ENCODE results near the gene ANGEL2.
A peak's percentile ranks its signal among the peaks of the same experiment; 100 is the strongest.
"Not testable (repeated sequence)": the region's sequence is repeated elsewhere in the genome, so short reads cannot be mapped to it uniquely, and the experiment has no call there.

The ANGEL2 gene, protein sequence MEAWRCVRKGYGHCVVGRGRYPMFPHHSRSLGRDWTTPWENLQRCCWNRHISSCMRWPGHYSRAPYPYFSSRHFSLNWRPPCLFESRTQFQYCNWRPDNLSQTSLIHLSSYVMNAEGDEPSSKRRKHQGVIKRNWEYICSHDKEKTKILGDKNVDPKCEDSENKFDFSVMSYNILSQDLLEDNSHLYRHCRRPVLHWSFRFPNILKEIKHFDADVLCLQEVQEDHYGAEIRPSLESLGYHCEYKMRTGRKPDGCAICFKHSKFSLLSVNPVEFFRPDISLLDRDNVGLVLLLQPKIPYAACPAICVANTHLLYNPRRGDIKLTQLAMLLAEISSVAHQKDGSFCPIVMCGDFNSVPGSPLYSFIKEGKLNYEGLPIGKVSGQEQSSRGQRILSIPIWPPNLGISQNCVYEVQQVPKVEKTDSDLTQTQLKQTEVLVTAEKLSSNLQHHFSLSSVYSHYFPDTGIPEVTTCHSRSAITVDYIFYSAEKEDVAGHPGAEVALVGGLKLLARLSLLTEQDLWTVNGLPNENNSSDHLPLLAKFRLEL

DNA sequence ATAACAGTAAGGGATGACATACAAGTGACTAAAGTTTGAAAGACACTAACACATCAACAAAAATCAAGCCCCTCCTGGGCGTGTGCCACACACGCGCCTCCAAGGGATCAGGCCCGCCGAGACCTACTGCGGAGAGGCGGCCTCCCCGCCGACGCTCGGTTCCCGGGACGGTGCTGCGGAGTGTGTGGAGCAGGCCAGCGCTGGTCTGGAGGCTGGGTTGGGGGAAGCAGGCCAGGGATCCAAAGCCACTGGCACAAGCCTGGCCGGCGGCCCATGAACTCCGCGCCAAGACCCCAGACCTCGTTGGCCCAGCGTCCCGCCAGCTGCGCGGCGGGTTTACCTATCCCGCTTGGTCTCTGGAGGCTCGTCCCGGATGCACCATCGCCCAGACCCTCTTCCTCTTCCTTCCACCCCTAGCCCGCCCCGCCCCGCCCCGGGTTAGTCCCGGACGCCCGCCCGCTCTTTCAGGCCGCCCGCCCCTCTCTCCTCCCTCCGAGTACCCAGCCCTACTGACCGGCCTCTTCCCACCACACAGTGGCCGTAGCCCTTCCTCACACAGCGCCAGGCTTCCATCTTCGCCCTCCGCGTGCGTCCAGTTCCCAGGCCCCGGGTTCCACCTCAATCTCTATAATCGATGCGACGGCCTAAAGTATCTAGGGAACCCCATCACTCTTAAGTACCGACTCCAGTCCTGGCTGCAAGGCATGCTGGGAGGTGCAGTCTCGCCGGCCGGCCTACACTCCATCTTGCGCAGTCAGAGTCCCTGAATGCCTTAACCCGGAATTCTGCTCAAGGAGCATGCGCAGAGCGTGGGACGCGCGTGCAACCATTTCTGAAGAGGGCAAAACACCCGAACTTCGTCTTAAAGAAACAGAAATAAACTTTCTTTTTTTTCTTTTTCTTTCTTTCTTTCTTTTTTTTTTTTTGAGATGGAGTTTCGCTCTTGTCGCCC lies at the start of gene ANGEL2:
Gene ANGEL2, minus strand, starts transcription at position 769 of the 952 bp plus-strand sequence. Its CDS starts 196 bp downstream, at position 573.
- DNase-seq = peak; percentile 98

DNA sequence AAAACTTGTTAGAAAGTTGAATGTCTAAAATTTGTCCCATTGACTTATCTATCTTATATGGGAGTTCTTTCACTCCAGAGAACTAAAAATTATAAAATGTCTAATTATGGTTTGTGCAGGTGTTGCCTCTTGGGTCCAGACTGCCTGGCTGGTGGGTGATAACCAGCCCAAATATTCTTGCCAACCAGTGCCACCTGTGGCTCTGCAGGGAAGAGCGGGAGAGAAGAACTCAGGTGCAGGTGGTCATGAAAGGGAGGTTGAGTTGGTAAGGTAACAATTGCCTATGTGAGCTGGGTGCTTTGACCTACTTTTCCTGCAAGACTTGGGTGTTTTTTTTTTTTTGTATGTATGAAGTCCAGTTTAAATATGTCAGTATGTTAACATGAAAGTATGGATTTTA lies 45.6 kb upstream of the ANGEL2 start:
- no peak for DNase-seq

DNA sequence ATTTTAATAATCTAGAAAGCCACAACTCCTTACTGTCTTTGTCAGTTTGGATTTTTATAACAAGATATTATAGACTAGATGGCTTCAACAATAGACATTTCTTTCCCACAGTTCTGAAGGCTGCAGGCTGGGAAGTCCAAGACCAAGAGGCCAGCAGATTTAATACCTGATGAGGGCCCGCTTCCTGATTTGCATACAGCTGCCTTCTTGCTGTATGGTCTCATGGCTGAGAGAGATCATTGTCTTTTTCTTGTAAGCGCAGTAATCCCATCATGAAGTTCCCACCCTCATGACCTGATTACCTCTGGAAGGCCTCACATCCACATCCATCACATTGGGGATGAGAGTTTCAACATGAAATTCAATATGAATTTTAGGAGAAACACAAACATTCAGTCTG lies 45.2 kb upstream of the ANGEL2 start:
- no peak for DNase-seq

DNA sequence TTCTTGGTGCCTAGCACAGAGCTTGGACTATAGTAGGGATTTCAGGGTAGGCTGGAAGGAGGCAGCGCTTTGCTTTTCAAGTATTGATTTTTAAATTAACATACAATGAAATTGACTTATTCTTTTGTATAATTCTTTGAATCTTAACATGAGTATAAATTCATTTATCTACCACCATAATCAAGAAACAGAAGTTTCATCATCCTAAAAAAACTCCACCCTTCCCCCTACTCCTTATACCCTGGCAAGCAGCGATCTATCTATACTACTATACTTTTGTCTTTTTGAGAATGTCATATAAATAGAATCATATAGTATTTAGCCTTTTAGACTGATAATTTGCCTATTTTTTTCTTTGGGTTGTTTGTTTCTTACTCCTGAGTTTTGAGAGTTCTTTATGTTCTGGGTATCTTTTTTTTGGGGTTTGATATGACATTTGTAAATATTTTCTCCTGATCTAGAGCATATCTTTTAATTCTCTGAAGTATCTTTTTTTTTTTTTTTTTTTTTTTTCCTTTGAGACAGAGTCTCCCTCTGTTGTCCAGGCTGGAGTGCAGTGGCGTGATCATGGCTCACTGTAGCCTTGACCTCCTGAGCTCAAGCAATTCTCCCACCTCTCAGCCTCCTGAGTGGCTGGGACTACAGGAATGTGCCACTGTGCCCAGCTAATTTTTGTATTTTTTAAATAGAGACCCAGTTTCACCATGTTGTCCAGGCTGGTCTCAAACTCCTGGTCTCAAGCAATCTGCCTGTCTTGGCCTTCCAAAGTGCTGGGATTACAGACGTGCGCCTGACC lies 41.8 kb upstream of the ANGEL2 start:
- no peak for DNase-seq

DNA sequence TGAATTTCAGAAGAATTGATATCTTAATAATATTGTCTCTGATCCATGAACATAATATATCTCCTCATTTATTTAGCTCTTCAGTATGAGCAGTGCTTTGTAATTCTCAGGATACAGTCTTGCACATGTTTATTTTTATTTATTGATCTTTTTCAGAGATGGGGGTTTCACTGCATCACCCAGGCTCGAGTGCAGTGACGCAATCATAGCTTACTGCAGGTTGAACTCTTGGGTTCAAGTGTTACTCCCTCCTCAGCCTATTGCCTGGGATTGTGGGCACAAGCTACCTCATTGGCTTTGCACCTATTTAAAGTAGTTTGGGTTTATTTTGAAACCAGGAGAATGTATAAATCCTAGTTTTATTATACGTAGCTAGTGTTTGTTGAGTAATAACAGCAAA lies 40.1 kb upstream of the ANGEL2 start:
- DNase-seq = no peak

DNA sequence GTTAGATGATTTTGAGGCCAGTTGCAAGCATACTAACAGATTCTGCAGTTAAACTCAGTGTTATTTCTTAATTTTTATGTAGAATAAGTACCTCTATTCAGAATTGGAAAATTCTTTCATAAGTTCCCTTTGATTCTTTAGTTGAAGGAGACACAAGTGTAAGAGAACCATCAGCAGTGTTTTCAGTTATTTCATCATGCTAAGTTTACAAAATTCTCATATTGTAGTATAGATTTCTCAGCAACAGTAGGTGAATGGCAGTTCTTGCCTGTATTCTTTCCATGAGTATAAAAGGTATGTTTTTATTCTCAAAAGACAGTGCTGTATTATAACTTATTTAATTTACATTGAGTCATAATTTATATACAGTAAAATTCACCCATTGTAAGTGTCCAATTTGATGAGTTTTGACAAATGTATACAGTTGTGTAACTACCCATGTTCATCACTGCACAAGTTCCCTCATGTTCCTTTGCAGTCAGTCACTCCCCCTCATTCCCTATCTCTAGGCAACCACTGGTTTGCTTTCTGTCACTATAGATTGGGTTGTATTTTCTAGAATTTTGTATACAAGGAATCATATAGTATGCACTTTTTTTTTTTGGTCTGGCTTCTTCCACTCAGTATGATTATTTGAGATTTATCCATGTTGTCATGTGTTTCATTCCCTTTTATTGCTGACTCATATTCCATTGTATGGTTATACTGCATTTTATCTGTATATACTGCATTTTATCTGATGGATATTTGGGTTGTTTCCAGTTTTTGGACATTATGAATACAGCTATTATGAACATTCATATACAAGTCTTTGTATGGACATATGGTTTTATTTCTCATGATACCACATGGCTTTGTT lies 39.3 kb upstream of the ANGEL2 start:
- DNase-seq = no peak

DNA sequence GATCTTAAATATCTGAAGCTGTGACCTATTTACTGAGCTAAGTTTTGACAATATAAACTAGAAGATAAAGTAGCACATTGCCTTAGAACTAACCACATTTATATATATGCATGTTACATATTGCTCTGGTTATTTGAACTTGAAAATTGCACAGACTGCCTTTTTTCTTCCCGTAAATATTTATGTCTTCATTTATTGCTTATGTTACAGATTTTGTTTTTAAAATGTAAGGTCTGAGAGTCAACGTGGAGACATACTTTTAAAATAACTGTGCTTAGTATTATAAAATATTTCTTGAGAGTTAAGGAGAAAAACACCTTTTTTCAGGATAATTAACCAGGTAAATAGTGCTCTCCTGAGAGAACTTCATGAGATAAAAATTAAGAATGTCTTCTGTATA lies 38.5 kb upstream of the ANGEL2 start:
- no peak for DNase-seq

DNA sequence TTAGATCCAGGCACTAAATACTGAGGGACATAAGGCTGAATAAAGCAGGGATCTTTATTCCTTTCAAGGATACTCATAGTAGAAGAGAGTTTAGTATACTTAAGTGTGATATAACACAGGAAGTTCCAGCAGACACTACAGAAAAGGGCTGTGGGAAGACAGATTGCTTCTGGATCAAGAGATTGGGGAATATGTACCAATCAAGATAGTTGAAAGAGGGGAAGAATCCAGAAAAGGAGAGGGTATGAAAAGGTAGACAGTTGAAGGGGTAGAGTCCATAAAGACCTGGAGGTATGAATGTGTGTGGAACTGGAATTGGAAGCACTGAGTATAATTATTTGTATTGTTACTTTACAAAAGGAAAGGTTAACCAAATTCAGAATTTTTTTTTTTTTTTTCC lies 37.8 kb upstream of the ANGEL2 start:
- no peak for DNase-seq

DNA sequence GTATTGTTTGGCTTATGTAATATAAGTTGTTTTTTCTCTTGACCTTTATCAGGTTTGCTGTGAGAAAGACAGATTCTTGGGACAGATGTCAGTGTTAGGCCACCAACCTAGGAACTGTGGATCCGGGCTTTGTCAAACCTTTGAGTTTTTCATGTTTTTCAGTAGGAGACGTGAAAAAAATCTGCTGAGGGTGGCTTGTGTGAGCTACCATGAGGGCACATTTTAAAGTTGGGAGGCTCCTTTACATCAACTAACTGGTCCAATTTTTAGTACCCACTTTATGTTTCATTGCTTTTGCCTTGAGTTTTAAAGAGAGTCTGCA lies 36.2 kb upstream of the ANGEL2 start:
- no peak for DNase-seq

DNA sequence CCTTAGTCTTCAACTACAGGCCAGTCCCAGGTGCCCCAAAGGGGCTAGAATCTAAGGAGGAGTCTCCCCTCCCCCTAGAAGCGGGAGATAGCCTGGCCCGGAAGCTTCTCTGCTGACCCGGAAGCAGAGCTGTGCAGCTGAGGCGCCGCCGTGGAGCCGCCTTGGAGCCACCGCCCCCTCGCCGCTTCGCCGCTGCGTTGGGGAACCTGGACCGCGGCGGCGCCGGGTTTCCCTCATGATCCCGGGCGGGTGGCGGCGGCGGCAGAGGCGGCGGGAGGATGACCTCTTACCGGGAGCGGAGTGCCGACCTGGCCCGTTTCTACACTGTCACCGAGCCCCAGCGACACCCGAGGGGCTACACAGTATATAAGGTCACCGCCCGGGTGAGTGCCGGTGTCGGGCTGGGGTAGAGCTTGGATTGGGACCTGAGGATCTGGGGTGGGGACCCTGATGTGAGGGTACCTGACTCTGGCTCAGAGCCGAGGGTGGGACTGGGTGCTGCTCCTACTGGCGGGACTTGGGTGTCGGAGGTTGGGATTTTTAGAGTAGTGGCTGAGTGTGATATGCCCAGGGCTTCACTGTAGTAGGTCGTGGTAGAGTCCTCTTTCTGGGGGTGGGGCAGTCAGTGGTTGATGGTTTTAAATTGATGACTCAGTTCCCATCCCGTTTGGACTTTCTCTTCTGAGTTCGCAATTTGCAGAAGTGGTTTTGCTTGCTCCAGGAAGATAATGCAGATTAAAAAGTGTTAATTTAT lies 35.6 kb upstream of the ANGEL2 start, which contains the start of gene RPS6KC1:
Gene RPS6KC1, plus strand, starts transcription at position 115 of the 754 bp plus-strand sequence. Its CDS starts 164 bp downstream, at position 279.
- DNase-seq = peak; percentile 81

DNA sequence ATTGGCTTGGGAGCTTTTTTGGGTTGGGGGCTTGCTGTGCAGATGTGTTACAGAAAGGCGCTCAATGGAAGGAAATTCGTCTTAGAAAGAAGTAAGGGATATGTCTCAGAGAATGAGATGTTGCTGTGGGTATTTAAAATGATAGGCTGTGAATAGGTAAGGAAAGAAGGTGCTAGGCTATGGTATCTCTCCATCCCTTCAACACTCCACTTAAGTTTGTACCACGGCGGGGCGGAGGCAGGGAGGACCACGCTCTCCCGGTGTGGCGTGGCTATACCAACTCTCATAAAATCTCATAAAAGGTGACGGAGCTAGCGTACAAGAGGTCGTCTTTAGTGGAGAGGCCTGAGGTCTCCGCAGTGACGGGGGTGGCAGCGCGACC lies 35.1 kb upstream of the ANGEL2 start:
- no peak for DNase-seq

DNA sequence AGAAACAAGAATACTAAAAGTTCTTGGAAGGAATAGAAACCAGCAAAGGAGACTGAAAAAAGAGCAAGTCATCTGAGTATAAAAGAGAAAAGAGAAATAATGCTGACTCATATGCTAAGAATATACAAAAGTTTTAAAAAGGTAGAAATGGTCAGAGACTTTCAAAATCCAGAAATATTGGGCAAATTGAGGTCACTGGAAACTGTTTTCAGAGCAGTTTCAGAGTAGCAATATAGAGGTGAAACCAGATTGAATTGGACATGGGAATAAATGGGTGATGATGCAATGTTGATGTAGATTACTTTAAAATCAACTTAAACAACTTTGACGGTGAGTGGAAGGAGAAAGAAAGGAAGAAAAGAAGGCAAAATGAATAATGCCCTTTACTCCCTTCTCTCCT lies 33.6 kb upstream of the ANGEL2 start:
- DNase-seq = no peak

DNA sequence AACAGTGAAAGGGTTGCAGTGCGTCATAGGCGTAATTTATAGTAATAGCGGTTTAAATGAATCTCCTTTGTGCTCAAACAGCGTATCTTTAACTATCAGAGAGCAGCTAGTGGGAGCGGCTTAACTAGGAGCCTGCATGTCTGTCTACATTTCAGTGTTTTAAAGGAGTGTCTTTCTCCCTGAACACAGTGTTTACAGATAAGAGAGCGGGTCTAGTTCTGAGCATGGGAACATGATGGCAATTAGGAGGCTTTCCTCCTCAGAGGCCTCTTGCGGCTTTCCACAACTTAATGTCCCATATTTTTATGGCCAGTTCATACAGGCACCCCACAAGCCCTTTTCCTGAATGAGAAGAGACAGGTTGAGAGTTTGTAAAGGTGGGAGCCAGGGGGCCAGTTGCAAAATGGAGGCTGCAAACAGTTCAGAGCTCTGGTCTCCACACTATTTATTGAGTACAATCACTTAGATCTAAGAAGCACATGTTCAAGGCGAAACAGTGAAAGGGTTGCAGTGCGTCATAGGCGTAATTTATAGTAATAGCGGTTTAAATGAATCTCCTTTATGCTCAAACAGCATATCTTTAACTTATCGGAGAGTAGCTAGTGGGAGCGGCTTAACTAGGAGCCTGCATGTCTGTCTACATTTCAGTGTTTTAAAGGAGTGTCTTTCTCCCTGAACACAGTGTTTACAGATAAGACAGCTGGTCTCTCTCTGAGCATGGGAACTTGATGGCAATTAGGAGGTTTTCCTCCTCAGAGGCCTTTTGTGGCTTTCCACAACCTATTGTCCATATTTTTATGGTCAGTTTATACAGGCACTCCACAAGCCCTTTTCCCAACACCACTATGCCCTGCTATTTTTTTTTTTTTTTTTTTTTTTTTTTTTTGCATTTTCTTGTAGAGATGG lies 29.9 kb upstream of the ANGEL2 start:
- not testable (repeated sequence) for DNase-seq

DNA sequence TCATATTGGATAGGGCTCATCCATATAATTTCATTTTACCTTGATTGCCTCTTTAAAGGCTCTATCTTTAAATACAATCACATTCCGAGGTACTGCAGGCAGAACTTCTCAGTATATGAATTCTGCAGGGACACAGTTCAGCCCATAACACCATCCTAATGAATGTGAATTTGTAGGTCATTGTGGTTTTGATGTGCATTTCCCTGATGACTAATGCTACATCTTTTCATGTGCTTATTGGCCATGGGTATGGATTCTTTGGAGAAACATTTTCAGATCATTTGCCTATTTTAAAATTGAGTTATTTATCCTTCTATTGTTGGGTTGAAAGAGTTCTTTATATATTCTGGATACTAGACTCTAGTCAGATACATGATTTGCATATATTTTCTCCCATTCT lies 25.8 kb upstream of the ANGEL2 start:
- no peak for DNase-seq

DNA sequence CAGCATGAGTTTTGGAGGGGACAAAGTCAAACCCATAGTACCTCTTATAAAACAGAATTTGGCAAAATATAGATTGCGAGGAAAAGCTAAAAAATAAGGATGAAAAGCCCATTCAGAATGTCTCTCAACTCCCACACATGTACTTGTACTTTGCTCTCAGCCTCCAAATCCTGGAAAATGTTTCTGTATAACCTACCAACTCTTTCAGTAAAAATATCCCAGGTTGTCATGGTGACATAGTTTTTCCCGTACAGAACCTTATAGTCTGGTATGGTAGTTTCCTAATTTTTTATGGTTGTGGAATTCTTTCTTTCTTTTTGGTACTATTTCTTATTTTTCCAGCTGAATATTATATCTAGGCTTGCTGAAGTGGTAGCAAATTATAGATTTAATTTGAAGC lies 19.9 kb upstream of the ANGEL2 start:
- DNase-seq = no peak

DNA sequence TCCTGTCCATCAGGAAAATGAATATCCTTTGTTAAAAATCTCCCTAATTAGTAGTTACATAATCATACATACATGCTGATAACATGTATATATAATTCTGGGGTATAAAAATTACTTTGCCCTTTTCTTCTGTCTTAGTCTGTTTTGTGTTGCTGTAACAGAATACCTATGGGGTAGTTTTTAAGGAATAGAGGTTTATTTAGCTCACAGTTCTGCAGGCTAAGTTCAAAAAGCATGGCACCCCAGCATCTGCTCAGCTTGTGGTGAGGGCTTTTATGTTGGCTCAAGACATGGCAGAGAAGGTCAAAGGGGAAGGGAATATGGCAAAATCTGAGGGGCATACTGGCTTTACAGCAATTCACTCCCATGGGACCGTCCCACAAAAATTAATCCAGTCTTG lies 19.0 kb upstream of the ANGEL2 start:
- no peak for DNase-seq

DNA sequence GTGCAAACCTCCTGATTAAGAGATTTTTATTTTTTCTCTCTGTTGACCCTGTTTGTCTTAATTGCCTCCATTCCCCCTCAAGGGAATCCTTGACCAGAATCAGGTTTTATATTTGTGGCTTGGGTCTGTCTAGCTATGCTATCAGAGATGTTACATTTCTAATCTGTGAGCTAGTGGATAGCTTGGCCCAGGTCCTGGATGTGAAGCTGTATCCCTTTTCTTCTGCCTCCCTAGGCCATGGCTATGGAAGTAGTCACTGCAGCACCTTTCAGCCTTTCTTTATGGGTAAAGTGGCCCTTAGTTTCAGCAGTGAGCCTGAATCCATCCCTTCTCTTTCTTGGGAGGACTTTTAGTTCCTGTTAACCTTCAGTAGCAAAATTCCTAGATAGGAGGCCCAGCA lies 17.0 kb upstream of the ANGEL2 start:
- no peak for DNase-seq

DNA sequence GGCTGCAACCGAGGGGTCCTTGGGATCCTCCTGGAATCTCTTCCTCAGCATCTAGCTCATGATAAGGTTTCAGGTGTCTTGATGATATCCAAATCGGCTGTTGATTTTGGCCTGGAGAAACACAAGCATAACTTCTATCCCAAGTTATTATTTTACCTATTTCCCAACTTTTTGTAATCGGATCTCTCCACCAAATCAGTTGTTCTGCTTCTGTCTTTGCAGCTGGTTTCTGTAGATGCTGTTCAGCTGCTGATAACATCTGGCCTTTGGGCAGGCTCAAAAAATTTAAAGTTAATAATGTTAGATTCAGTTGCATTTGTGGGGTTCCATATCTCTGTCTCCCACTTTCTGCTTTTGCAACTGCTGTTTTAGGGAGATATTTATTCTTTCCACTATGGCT lies 11.4 kb upstream of the ANGEL2 start:
- DNase-seq = not testable (repeated sequence)

DNA sequence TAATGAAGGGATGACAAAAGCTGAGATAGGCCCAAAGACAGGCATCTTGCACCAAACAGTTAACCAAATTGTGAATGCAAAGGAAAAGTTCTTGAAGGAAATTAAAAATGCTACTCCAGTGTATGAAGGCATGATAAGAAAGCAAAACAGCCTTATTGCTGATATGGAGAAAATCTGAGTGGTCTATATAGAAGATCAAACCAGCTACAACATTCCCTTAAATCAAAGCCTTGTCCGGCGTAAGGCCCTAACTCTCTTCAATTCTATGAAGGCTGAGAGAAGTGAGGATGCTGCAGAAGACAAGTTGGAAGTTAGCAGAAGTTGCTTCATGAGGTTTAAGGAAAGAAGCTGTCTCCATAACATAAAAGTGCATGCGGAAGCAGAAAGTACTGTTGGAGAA lies 4.3 kb upstream of the ANGEL2 start:
- no peak for DNase-seq

DNA sequence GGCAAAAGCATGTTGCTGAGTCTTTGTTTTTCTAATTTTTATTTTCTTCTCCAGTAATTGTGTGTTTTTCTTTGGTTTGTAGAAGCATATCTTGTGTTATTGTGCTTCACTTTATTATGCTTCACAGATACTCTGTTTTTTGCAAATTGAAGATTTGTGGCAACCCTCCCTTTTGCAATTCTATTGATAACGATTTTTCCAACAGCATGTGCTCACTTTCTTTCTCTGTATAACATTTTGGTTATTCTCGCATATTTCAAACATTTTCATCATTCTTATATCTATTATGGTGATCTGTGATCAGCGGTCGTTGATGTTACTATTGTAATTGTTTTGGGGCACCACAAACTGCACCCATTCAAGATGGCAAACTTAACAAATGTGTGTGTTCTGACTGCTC lies 3.8 kb upstream of the ANGEL2 start:
- no peak for DNase-seq

All from NCI-H2107 (cell line).